ENCODE results near the gene GATAD1.
"Not testable (repeated sequence)": the region's sequence is repeated elsewhere in the genome, so short reads cannot be mapped to it uniquely, and the experiment has no call there.

GATAD1 gene

DNA sequence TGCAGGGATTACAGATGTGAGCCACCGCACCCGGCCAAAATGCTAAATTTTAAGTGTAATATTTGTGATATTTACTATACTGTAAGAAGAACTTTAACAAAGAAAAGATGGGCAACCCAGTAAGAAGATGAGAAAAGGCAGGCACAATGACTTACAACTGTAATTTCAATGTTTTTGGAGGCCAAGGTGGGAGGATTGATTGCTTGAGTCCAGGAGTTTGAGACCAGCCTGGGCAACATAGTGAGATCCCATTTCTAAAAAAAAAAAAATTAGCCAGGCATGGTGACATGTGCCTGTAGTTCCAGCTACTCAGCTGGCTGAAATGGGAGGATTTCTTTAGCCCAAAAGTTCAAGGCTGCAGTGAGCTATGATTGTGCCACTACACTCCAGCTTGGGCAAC, 11.7 kb upstream of the GATAD1 start:
- TF ChIP-seq, protein P1, sequence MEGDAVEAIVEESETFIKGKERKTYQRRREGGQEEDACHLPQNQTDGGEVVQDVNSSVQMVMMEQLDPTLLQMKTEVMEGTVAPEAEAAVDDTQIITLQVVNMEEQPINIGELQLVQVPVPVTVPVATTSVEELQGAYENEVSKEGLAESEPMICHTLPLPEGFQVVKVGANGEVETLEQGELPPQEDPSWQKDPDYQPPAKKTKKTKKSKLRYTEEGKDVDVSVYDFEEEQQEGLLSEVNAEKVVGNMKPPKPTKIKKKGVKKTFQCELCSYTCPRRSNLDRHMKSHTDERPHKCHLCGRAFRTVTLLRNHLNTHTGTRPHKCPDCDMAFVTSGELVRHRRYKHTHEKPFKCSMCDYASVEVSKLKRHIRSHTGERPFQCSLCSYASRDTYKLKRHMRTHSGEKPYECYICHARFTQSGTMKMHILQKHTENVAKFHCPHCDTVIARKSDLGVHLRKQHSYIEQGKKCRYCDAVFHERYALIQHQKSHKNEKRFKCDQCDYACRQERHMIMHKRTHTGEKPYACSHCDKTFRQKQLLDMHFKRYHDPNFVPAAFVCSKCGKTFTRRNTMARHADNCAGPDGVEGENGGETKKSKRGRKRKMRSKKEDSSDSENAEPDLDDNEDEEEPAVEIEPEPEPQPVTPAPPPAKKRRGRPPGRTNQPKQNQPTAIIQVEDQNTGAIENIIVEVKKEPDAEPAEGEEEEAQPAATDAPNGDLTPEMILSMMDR (IDR thresholded peaks at IDR 0.05; ENCODE audit: borderline replicate concordance, control extremely low read depth, extremely low read depth, insufficient read depth, missing control alignments), result no peak
- in situ Hi-C loops (cut with MboI; ENCODE audit: low sequenced_read_pairs, unreplicated experiment), result no loop called here
- DNase-seq (ENCODE audit: low spot score), result no peak

DNA sequence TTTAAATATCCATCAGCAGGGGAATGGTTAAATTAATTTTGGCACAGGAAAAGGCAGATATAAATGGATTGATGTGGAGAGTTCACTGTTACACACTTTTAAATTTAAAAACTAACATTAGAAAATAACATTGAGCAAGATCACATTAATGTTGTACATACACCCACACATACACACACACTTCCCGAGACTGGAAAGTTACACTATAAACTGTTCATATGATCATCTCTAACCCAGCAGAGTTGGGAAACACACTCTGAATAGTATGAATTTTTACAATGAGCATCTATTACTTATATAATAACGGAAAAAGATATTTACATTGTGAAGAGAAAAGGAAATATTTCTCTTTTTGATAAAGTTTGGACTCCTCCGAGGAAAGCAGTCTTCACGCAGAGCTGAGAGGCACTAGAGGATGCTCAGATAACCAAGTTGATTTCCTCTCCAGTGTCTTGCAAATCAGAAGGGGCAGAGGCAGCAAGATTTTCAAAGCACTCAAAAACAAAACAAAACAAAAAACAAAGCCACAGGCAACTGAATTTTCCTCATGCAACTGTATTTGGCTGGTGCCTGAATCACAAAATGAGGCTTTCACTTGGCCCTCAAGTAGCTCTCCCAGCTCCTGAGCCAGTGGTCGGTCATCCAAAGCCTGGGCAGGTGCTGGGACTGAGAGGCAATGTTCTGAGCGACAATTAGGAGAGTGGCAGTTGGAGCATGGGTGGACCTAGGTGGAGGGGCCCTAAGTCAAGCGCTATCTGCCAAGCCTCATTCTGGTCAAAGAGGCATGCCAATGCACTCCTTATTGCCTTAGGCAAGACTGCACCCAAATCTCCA, 10.5 kb upstream of the GATAD1 start:
- in situ Hi-C loops (cut with MboI; ENCODE audit: low sequenced_read_pairs, unreplicated experiment), result no loop called here
- no peak for DNase-seq (ENCODE audit: low spot score)
- TF ChIP-seq, protein P1 (IDR thresholded peaks at IDR 0.05; ENCODE audit: borderline replicate concordance, control extremely low read depth, extremely low read depth, insufficient read depth, missing control alignments), result no peak

DNA sequence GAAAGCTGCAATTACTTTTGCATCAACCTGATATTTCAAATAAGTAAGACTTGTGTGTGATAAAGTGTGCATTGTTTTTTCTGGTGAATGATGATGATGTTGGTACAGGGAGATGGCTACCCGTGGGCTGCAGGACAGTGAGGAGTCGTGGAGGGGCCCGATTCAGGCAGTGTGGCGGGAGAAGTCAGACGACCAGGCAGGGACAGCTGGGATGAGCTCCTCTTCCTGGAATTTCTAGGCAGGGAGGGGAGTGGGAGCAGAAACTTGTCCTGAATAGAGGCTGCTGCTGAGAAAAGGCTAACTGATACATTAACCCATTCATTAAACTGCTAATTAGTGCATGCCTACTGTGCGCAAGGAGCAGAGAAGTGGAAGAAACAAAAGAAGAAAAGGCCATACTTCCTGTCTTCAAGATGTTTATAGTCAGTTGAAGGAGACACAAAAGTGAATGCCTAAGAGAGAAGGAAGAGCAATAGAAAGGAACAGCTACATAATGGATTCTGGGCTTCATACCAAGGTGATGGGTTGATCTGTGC, 9.3 kb upstream of the GATAD1 start:
- TF ChIP-seq, protein P1 (IDR thresholded peaks at IDR 0.05; ENCODE audit: borderline replicate concordance, control extremely low read depth, extremely low read depth, insufficient read depth, missing control alignments), result no peak
- in situ Hi-C loops (cut with MboI; ENCODE audit: low sequenced_read_pairs, unreplicated experiment), result no loop called here
- no peak for DNase-seq (ENCODE audit: low spot score)

DNA sequence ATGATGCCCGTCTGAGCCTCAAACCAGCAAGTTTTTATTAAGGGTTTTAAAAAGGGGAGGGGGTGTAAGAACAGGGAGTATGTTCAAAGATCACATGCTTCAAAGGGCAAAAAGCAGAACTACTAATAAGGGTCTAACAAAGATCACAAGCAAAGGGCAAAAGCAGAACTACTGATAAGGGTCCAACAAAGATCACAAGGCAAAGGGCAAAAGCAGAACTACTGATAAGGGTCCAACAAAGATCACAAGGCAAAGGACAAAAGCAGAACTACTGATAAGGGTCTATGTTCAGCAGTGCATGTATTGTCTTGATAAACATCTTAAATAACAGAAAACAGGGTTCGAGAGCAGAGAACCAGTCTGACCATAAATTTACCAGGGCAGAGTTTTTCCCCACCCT, 4.6 kb upstream of the GATAD1 start:
- in situ Hi-C loops (cut with MboI; ENCODE audit: low sequenced_read_pairs, unreplicated experiment), result loop anchor here (10.0 kb wide), 1 partner anchor 618 kb away; no protein-coding TSS in a partner anchor
- not testable (repeated sequence) for DNase-seq (ENCODE audit: low spot score)

DNA sequence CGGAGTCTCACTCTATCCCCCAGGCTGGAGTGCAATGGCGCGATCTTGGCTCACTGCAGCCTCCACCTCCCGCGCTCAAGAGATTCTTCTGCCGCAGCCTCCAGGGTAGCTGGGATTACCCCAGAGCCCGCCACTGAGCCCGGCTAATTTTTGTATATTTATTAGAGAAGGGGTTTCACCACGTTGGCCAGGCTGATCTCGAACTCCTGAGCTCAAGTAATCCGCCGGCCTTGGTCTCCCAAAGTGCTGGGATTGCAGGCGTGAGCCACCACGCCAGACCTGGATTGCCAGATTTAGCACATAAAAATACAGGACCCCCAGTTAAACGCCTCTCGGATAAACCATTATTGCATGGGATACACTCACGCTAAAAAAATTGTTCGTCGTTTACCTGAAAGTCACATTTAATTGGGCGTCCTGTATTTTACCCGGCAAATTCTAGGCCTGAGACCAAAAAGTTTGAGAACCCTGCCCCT, 375 bp upstream of the GATAD1 start:
- in situ Hi-C loops (cut with MboI; ENCODE audit: low sequenced_read_pairs, unreplicated experiment), result loop anchor here (10.0 kb wide), 1 partner anchor 622 kb away; no protein-coding TSS in a partner anchor
- TF ChIP-seq, protein P1 (IDR thresholded peaks at IDR 0.05; ENCODE audit: borderline replicate concordance, control extremely low read depth, extremely low read depth, insufficient read depth, missing control alignments), result no peak
- DNase-seq (ENCODE audit: low spot score), result no peak

DNA sequence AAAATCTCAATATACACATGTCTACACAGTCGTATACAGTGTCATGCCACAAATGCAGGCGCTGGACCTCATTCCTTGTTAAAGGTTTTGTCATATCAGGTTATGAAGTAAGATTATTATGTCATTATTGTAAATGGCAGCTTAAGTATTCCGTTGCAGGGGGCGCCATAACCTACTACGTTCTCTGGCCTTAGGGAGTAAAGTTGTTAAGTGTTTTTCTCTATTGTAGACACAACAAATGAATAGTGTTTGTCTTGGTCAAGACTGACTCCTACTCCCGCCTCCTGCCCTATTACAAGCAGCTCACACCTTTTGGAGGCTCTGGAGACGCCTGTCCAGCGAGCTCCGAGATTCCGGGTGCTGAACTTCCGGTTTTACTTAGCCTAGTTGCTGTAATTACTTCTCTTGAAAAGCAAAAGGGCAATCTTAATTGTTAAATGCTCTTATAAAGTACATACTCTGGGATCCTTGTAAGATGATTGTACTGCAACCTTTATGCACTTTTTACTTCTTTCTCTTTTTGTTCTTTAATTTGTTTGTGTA, 994 bp downstream of the GATAD1 start:
- TF ChIP-seq, protein P1 (IDR thresholded peaks at IDR 0.05; ENCODE audit: borderline replicate concordance, control extremely low read depth, extremely low read depth, insufficient read depth, missing control alignments), result peak; percentile 29
- in situ Hi-C loops (cut with MboI; ENCODE audit: low sequenced_read_pairs, unreplicated experiment), result loop anchor here (10.0 kb wide), 1 partner anchor 623 kb away; no protein-coding TSS in a partner anchor
- DNase-seq (ENCODE audit: low spot score), result peak; percentile 45

DNA sequence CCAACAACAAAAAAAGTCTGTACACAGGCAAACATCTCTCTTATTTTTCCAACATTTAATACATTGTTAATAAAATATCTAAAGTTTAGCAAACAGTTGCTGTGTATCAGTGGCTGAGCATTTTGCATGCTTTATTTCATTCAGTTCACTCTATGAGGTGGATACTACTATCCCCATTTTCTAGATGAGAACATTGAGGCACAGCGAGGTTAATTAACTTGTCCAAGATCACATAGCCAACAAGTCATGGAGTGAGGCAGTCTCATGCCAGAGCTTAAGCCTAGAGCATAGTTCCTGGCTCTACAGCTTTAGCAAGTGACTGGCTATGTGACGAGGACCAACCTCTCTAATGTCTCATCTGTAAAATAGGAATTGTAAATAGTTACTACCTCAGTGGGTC, 4.4 kb downstream of the GATAD1 start:
- TF ChIP-seq, protein P1 (IDR thresholded peaks at IDR 0.05; ENCODE audit: borderline replicate concordance, control extremely low read depth, extremely low read depth, insufficient read depth, missing control alignments), result no peak
- DNase-seq (ENCODE audit: low spot score), result no peak
- in situ Hi-C loops (cut with MboI; ENCODE audit: low sequenced_read_pairs, unreplicated experiment), result no loop called here

Measured in GM13976 (cell line).